ENCODE measurements around the gene EFEMP2. TPM values are rescaled to one million over a fixed set of nuclear protein-coding genes. Genes with fewer than 3 reads are reported as not detected.
A peak's percentile ranks its signal among the peaks of the same experiment; 100 is the strongest.

EFEMP2 gene
- total and polyA plus RNA-seq, 2 donors (not counting 3 experiments of a cell fraction or from before 2014, with no cell fraction given), result 81.7 to 207 TPM

DNA sequence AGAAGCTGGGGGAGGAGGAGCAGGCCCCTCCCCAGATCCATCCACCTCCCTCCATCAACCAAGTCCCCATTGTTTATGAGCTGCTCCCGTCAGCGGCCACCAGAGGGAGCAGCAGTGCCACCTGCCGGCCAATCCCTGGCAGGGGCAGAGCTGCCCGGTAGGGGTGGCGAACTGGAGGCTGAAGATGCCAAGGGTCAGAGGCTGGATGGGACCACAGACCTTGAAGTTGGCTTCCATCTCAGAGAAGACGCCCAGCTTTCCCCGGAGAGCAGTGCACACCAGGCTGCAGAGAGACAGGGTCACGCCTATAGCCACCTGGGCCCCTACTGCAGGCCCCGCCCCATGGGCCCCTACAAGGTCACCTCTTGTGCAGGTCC is 12.1 kb upstream of the EFEMP2 start:
- ChIA-PET CTCF (interaction anchor here (0.5 to 3.4 kb wide), 51 partner anchors 8 to 344 kb away, joined by 3 to 115 read pairs (median 5); partner anchors contain the start of genes AP5B1, BANF1, CFL1 and EFEMP2), POLR2A (interaction anchor here (1.1 to 1.9 kb wide), 3 partner anchors 14 to 26 kb away, joined by 3 to 17 read pairs (median 4); partner anchors contain the start of genes CFL1, FOSL1 and MUS81)
- H3K27ac ChIP-seq (ENCODE audit: insufficient read depth, low read depth, low read length), result no peak overlapping the region
- H3K27me3 ChIP-seq (ENCODE audit: control insufficient read depth in 2 of 2, insufficient read depth in 2 of 2, low read length in 2 of 2), result no peaks in the 10 kb centered on the region
- H3K9me3 ChIP-seq (replicated peaks; ENCODE audit: control insufficient read depth, insufficient read depth, low read length), result no peaks in the 10 kb centered on the region
- peak; percentile 82 for FAIRE-seq
- H2AFZ ChIP-seq (ENCODE audit: low read depth, low read length), result no peak overlapping the region
- intact Hi-C loops (cut with micrococcal nuclease), result loop anchor here (1.0 to 5.0 kb wide), 2 partner anchors 48 to 105 kb away; no protein-coding TSS in a partner anchor
- no peak overlapping the region for H3K4me2 ChIP-seq (ENCODE audit: insufficient read depth, low read length)
- TF ChIP-seq FOS (IDR thresholded peaks at IDR 0.05; ENCODE audit: borderline replicate concordance, insufficient read depth, low read length) (no peak), POLR2AphosphoS5 (IDR thresholded peaks at IDR 0.05; ENCODE audit: insufficient read depth, low read depth, low read length) (peak; percentile 49)
- TF ChIP-seq, protein P1, sequence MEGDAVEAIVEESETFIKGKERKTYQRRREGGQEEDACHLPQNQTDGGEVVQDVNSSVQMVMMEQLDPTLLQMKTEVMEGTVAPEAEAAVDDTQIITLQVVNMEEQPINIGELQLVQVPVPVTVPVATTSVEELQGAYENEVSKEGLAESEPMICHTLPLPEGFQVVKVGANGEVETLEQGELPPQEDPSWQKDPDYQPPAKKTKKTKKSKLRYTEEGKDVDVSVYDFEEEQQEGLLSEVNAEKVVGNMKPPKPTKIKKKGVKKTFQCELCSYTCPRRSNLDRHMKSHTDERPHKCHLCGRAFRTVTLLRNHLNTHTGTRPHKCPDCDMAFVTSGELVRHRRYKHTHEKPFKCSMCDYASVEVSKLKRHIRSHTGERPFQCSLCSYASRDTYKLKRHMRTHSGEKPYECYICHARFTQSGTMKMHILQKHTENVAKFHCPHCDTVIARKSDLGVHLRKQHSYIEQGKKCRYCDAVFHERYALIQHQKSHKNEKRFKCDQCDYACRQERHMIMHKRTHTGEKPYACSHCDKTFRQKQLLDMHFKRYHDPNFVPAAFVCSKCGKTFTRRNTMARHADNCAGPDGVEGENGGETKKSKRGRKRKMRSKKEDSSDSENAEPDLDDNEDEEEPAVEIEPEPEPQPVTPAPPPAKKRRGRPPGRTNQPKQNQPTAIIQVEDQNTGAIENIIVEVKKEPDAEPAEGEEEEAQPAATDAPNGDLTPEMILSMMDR (IDR thresholded peaks at IDR 0.05; ENCODE audit: extremely low read depth in 1 of 2, insufficient read depth in 1 of 2, low read depth in 1 of 2, low read length in 2 of 2), result peak; percentile 99 to 100
- H3K9ac ChIP-seq (replicated peaks; ENCODE audit: extremely low read depth, insufficient read depth, low read length), result no peak overlapping the region
- dilution Hi-C loops (cut with MboI; ENCODE audit: extremely low pct_ligation_motif_present, low sequenced_read_pairs), result no loop called here
- no peak overlapping the region for H3K4me3 ChIP-seq (replicated peaks in 1 of 3; ENCODE audit: insufficient read depth in 1 of 3, low read depth in 1 of 3, low read length in 3 of 3)
- H4K20me1 ChIP-seq (replicated peaks; ENCODE audit: control insufficient read depth, extremely low read depth, insufficient read depth, low read length), result no peaks in the 10 kb centered on the region
- peaks cover 4 to 30% of the 10 kb centered on the region in 2 experiments for H3K36me3 ChIP-seq (ENCODE audit: control insufficient read depth in 2 of 2, extremely low read depth in 1 of 2, insufficient read depth in 2 of 2, low read length in 2 of 2)
- peaks cover 23% of the 10 kb centered on the region for H3K4me1 ChIP-seq (ENCODE audit: control insufficient read depth, extremely low read depth, insufficient read depth, low read length)
- peaks cover 11% of the 10 kb centered on the region for H3K79me2 ChIP-seq (ENCODE audit: control insufficient read depth, insufficient read depth, low read length)
- no TSS peak for BruUV-seq (replicated peaks)
- no peaks in the 10 kb centered on the region for H3K9me1 ChIP-seq (replicated peaks; ENCODE audit: control insufficient read depth, extremely low read depth, insufficient read depth, low read length)
- DNase-seq (ENCODE audit: low read depth, low spot score), result peak; percentile 78
